ENCODE measurements around the gene TRPM7. TPM values are rescaled to one million over a fixed set of nuclear protein-coding genes. Genes with fewer than 3 reads are reported as not detected.

TRPM7 gene
- total and polyA plus RNA-seq, 12 donors, result 6.7 to 42.4 (median 28.1) TPM

- H3K27me3 ChIP-seq, result no peaks in the 10 kb centered on the region
- H3K9me3 ChIP-seq, result no peaks in the 10 kb centered on the region
- TF ChIP-seq CTCF (IDR thresholded peaks at IDR 0.05), result peak; percentile 55 to 84 (median 79)
- intact Hi-C loops (cut with DNase I), result loop anchor here in 9 of 10 donors (1.0 to 10.0 kb wide), 9 partner anchors 37 to 232 kb away; partner anchors contain the start of gene AP4E1 (in 2 of the 9)
- H3K4me1 ChIP-seq, result peaks cover 2 to 50% (median 19%) of the 10 kb centered on the region in 9 donors
- no peak for ATAC-seq
- H3K27ac ChIP-seq, result no peak overlapping the region
- no peak overlapping the region for H3K4me3 ChIP-seq
- peaks cover 0 to 23% (median 0%) of the 10 kb centered on the region in 9 donors for H3K36me3 ChIP-seq
- DNase-seq, result no peak
Observed at GRCh38 chr15:50675535-50676144, 11.0 kb downstream of the TRPM7 start.

- no peak for DNase-seq
- Histone ChIP-seq H3K36me3 (peaks cover 0 to 39% (median 0%) of the 10 kb centered on the region in 9 donors), H3K27ac (no peak overlapping the region), H3K27me3 (no peaks in the 10 kb centered on the region), H3K4me3 (no peak overlapping the region), H3K4me1 (peaks cover 0 to 31% (median 9%) of the 10 kb centered on the region in 9 donors), H3K9me3 (no peaks in the 10 kb centered on the region)
- ATAC-seq, result peak in 1 of 8 donors; percentile 35
- intact Hi-C loops (cut with DNase I), result loop anchor here in 1 of 10 donors (10.0 kb wide), 1 partner anchor 205 kb away; no protein-coding TSS in a partner anchor
- 57 to 65% methylated on average over 2 of the region's 2 CpGs for WGBS, 2 donors
- TF ChIP-seq CTCF (IDR thresholded peaks at IDR 0.05), result no peak
Observed at GRCh38 chr15:50670115-50670514, 16.5 kb downstream of the TRPM7 start.

- DNase-seq, result no peak
- Histone ChIP-seq H3K4me1 (peaks cover 0 to 26% (median 9%) of the 10 kb centered on the region in 9 donors), H3K27ac (no peak overlapping the region), H3K4me3 (no peak overlapping the region), H3K9me3 (no peaks in the 10 kb centered on the region), H3K27me3 (no peaks in the 10 kb centered on the region), H3K36me3 (peaks cover 0 to 39% (median 0%) of the 10 kb centered on the region in 9 donors)
- no peak for ATAC-seq
- no peak for TF ChIP-seq CTCF (IDR thresholded peaks at IDR 0.05)
- intact Hi-C loops (cut with DNase I), result loop anchor here in 1 of 10 donors (10.0 kb wide), 1 partner anchor 205 kb away; no protein-coding TSS in a partner anchor
- WGBS, 2 donors, result 77 to 79% methylated on average over 1 of the region's 1 CpG
Observed at GRCh38 chr15:50669611-50670010, 17.0 kb downstream of the TRPM7 start.

GRCh38 chr15:50665938-50666337 lies 20.7 kb downstream of the TRPM7 start:
- Histone ChIP-seq H3K27ac (no peak overlapping the region), H3K4me1 (peaks cover 0 to 24% (median 9%) of the 10 kb centered on the region in 9 donors), H3K4me3 (no peak overlapping the region), H3K27me3 (no peaks in the 10 kb centered on the region), H3K36me3 (peaks cover 0 to 66% (median 15%) of the 10 kb centered on the region in 9 donors), H3K9me3 (no peaks in the 10 kb centered on the region)
- no peak for TF ChIP-seq CTCF (IDR thresholded peaks at IDR 0.05)
- ATAC-seq (no peak), DNase-seq (no peak)
- 86 to 90% methylated on average over 5 of the region's 5 CpGs for WGBS, 2 donors
- intact Hi-C loops (cut with DNase I), result no loop called here

Data from heart right ventricle (tissue), 16 donors.